Aorta (tissue), 5 donors: ENCODE data around the gene SLIT3. TPM values are rescaled to one million over a fixed set of nuclear protein-coding genes. Genes with fewer than 3 reads are reported as not detected.

ENCODE experiments used
- ATAC-seq: fragments of 200-7000 bp; cut with Tn5 transposase; one replicate; pipeline ENCODE4 v1.9.1; 2022; ENCODE audit warnings: moderate library complexity; ENCODE audit not compliant: low FRiP score
- DNase-seq, 2 donors: peaks; one replicate each; pipeline ENCODE4 v3.0.0-alpha.2; 2020
- H3K27ac ChIP-seq, 2 donors: one replicate each; pipeline ENCODE4 v1.5.1; 2013; ENCODE audit warnings: low read length in 2 of 2, mild to moderate bottlenecking in 2 of 2, moderate library complexity in 2 of 2, control low read depth in 1 of 2, inconsistent platforms in 1 of 2, low read depth in 1 of 2
- H3K27me3 ChIP-seq, 2 donors: one replicate each; pipeline ENCODE4 v1.6.1; 2013; ENCODE audit warnings: control low read depth in 1 of 2, low read length in 1 of 2, mild to moderate bottlenecking in 1 of 2, moderate library complexity in 1 of 2; ENCODE audit not compliant: insufficient read depth in 2 of 2, control insufficient read depth in 1 of 2
- H3K36me3 ChIP-seq, 2 donors: one replicate each; pipeline ENCODE4 v1.6.1; 2013; ENCODE audit warnings: control low read depth in 1 of 2, low read length in 1 of 2, mild to moderate bottlenecking in 1 of 2; ENCODE audit not compliant: insufficient read depth in 2 of 2, control insufficient read depth in 1 of 2
- H3K4me1 ChIP-seq, 2 donors: one replicate each; pipeline ENCODE4 v1.6.1; 2013; ENCODE audit warnings: low read length in 2 of 2, control low read depth in 1 of 2, mild to moderate bottlenecking in 1 of 2, moderate library complexity in 1 of 2; ENCODE audit not compliant: insufficient read depth in 2 of 2, control insufficient read depth in 1 of 2
- H3K4me3 ChIP-seq, 2 donors: one replicate each; pipeline ENCODE4 v1.5.1; 2013; ENCODE audit warnings: low read length in 2 of 2, control low read depth in 1 of 2, mild to moderate bottlenecking in 1 of 2
- H3K9me3 ChIP-seq: one replicate; pipeline ENCODE4 v1.6.1; 2013; ENCODE audit warnings: mild to moderate bottlenecking, low read length; ENCODE audit not compliant: control insufficient read depth
- WGBS, 2 donors: extraction: QIAGEN DNeasy Blood & Tissue Kit; methylation state at CpG; one replicate each; pipeline ENCODE4 v1.1.7; 2013; 5-methylcytosine and 5-hydroxymethylcytosine counted together
- intact Hi-C, 2 donors: fragments of 100-400 bp; cut with DNase I; formaldehyde crosslinking; loops; one replicate each; pipeline versions ENCODE4 v1.14.2 to v1.15.0; 2022
- polyA plus RNA-seq, 2 donors: library from polyadenylated mRNA; stranded (reverse); fragments of 200-250 nt; gene quantifications; one replicate each; pipeline ENCODE4 v1.2.3, GENCODE V29; 2013
- total RNA-seq, 2 donors: library from RNA; stranded (reverse); fragmentation: NEBNext Ultra II Directional; extraction: Animal tissue kit (Norgen Biotek cat#: 25700); gene quantifications; one replicate each; pipeline ENCODE4 v1.2.1, GENCODE V29; 2021
- donor health status: healthy with polysubstance abuse.
- donor health status: Bipolar disorder and iron deficiency.
- donor health status: DM: no; HTN: no; CAD: no.
- donor health status: DM: no; HTN: no; CAD: no.
- donor health status: DM: yes; HTN: yes; CAD: no.

The SLIT3 gene
- total and polyA plus RNA-seq, 4 donors, result 8.6 to 108 (median 77.0) TPM

GRCh38 chr5:168695301-168695835, 605.6 kb downstream of the SLIT3 start:
- Histone ChIP-seq H3K36me3 (peaks cover 0 to 2% of the 10 kb centered on the region in 2 donors), H3K27me3 (no peaks in the 10 kb centered on the region), H3K27ac (no peak overlapping the region), H3K4me3 (no peak overlapping the region), H3K9me3 (no peaks in the 10 kb centered on the region), H3K4me1 (no peaks in the 10 kb centered on the region)
- DNase-seq (no peak), ATAC-seq (no peak)
- WGBS, 2 donors, result 89 to 91% methylated on average over 5 of the region's 5 CpGs
- intact Hi-C loops, result loop anchor here in 1 of 2 donors (10.0 kb wide), 1 partner anchor 849 kb away; no protein-coding TSS in a partner anchor

- H3K4me1 ChIP-seq, result no peaks in the 10 kb centered on the region
- no peaks in the 10 kb centered on the region for H3K27me3 ChIP-seq
- WGBS, 2 donors, result 91 to 93% methylated on average over 1 of the region's 1 CpG
- H3K4me3 ChIP-seq, result no peak overlapping the region
- no peaks in the 10 kb centered on the region for H3K9me3 ChIP-seq
- ATAC-seq, result no peak
- intact Hi-C loops, result loop anchor here in 1 of 2 donors (10.0 kb wide), 1 partner anchor 851 kb away; no protein-coding TSS in a partner anchor
- H3K27ac ChIP-seq, result no peak overlapping the region
- DNase-seq, result no peak
- peaks cover 0 to 2% of the 10 kb centered on the region in 2 donors for H3K36me3 ChIP-seq
Observed at GRCh38 chr5:168694289-168694688, 606.6 kb downstream of the SLIT3 start.

- Histone ChIP-seq H3K27me3 (no peaks in the 10 kb centered on the region), H3K9me3 (no peaks in the 10 kb centered on the region), H3K36me3 (peaks cover 0 to 2% of the 10 kb centered on the region in 2 donors), H3K4me3 (no peak overlapping the region), H3K4me1 (no peaks in the 10 kb centered on the region), H3K27ac (no peak overlapping the region)
- WGBS, 2 donors, result 87 to 90% methylated on average over 3 of the region's 3 CpGs
- intact Hi-C loops, result loop anchor here in 1 of 2 donors (10.0 kb wide), 1 partner anchor 851 kb away; no protein-coding TSS in a partner anchor
- ATAC-seq, result no peak
- DNase-seq, result no peak
Observed at GRCh38 chr5:168693883-168694282, 607.1 kb downstream of the SLIT3 start.

GRCh38 chr5:168693297-168693696, 607.6 kb downstream of the SLIT3 start:
- no peaks in the 10 kb centered on the region for H3K27me3 ChIP-seq
- DNase-seq (no peak), ATAC-seq (no peak)
- H3K9me3 ChIP-seq, result no peaks in the 10 kb centered on the region
- no peak overlapping the region for H3K27ac ChIP-seq
- intact Hi-C loops, result loop anchor here in 1 of 2 donors (10.0 kb wide), 1 partner anchor 852 kb away; no protein-coding TSS in a partner anchor
- H3K4me1 ChIP-seq, result no peaks in the 10 kb centered on the region
- H3K36me3 ChIP-seq, result peaks cover 0 to 2% of the 10 kb centered on the region in 2 donors
- H3K4me3 ChIP-seq, result no peak overlapping the region
- 83 to 88% methylated on average over 5 of the region's 5 CpGs for WGBS, 2 donors

GRCh38 chr5:168691891-168692290, 609.0 kb downstream of the SLIT3 start:
- no peak for DNase-seq

GRCh38 chr5:168689260-168689659, 611.7 kb downstream of the SLIT3 start:
- intact Hi-C loops, result loop anchor here in 1 of 2 donors (10.0 kb wide), 2 partner anchors 616 to 886 kb away; partner anchors contain the start of gene SLIT3
- H3K4me3 ChIP-seq, result no peak overlapping the region
- no peak for DNase-seq
- ATAC-seq, result no peak
- H3K4me1 ChIP-seq, result no peaks in the 10 kb centered on the region
- peaks cover 0 to 2% of the 10 kb centered on the region in 2 donors for H3K36me3 ChIP-seq
- no peaks in the 10 kb centered on the region for H3K27me3 ChIP-seq
- no peaks in the 10 kb centered on the region for H3K9me3 ChIP-seq
- H3K27ac ChIP-seq, result no peak overlapping the region
- whole genome bisulfite sequencing, 2 donors, result 91 to 93% methylated on average over 2 of the region's 2 CpGs

More at GRCh38 chr5:168691891-168692290, 609.0 kb downstream of the SLIT3 start:
- no peaks in the 10 kb centered on the region for H3K4me1 ChIP-seq
- H3K9me3 ChIP-seq, result no peaks in the 10 kb centered on the region
- intact Hi-C loops, result loop anchor here in 1 of 2 donors (10.0 kb wide), 1 partner anchor 853 kb away; no protein-coding TSS in a partner anchor
- H3K27ac ChIP-seq, result no peak overlapping the region
- ATAC-seq, result no peak
- no peaks in the 10 kb centered on the region for H3K27me3 ChIP-seq
- peaks cover 0 to 2% of the 10 kb centered on the region in 2 donors for H3K36me3 ChIP-seq
- no peak overlapping the region for H3K4me3 ChIP-seq
- WGBS, 2 donors, result 84 to 94% methylated on average over 4 of the region's 4 CpGs

- Histone ChIP-seq H3K27me3 (no peaks in the 10 kb centered on the region), H3K27ac (no peak overlapping the region), H3K36me3 (no peaks in the 10 kb centered on the region), H3K9me3 (no peaks in the 10 kb centered on the region), H3K4me3 (no peak overlapping the region), H3K4me1 (no peaks in the 10 kb centered on the region)
- no peak for ATAC-seq
- no peak for DNase-seq
- WGBS, 2 donors, result 97 to 98% methylated on average over 7 of the region's 7 CpGs
- intact Hi-C loops, result loop anchor here in 1 of 2 donors (10.0 kb wide), 2 partner anchors 618 to 888 kb away; partner anchors contain the start of gene SLIT3
Observed at GRCh38 chr5:168686837-168687236, 614.1 kb downstream of the SLIT3 start.

GRCh38 chr5:168685566-168685965, 615.4 kb downstream of the SLIT3 start:
- H3K4me1 ChIP-seq, result no peaks in the 10 kb centered on the region
- H3K9me3 ChIP-seq, result no peaks in the 10 kb centered on the region
- WGBS, 2 donors, result 91 to 96% methylated on average over 13 of the region's 13 CpGs
- no peak overlapping the region for H3K4me3 ChIP-seq
- no peak for ATAC-seq
- intact Hi-C loops, result loop anchor here in 1 of 2 donors (10.0 kb wide), 2 partner anchors 619 to 889 kb away; partner anchors contain the start of gene SLIT3
- no peaks in the 10 kb centered on the region for H3K36me3 ChIP-seq
- no peak overlapping the region for H3K27ac ChIP-seq
- no peak for DNase-seq
- no peaks in the 10 kb centered on the region for H3K27me3 ChIP-seq

GRCh38 chr5:168683927-168684295, 617.0 kb downstream of the SLIT3 start:
- no peaks in the 10 kb centered on the region for H3K4me1 ChIP-seq
- no peak for DNase-seq
- H3K27me3 ChIP-seq, result no peaks in the 10 kb centered on the region
- intact Hi-C loops, result loop anchor here (5.0 to 10.0 kb wide), 3 partner anchors 618 to 891 kb away; partner anchors contain the start of gene SLIT3 (in 2 of the 2)
- ATAC-seq, result no peak
- H3K9me3 ChIP-seq, result no peaks in the 10 kb centered on the region
- 92 to 96% methylated on average over 6 of the region's 6 CpGs for WGBS, 2 donors
- H3K27ac ChIP-seq, result no peak overlapping the region
- H3K4me3 ChIP-seq, result no peak overlapping the region
- H3K36me3 ChIP-seq, result no peaks in the 10 kb centered on the region
